ENCODE data around the gene FBXW11. TPM values are rescaled to one million over a fixed set of nuclear protein-coding genes. Genes with fewer than 3 reads are reported as not detected.

Gene FBXW11
- total and polyA plus RNA-seq, 2 donors (not counting 1 experiment from before 2014, with no cell fraction given): 19.7 to 62.4 TPM

- intact Hi-C loops (cut with micrococcal nuclease): no loop called here
- Mint-ChIP-seq H3K4me3 (no peak overlapping the region), H3K4me1 (peaks cover 2% of the 10 kb centered on the region), H3K27ac (no peak overlapping the region), H3K27me3 (no peaks in the 10 kb centered on the region), H3K9me3 (ENCODE audit: insufficient read depth) (no peaks in the 10 kb centered on the region)
- H2AFZ ChIP-seq (ENCODE audit: insufficient read depth, low read depth, low read length, poor library complexity, severe bottlenecking): no peak overlapping the region
- peaks cover 2 to 93% of the 10 kb centered on the region in 2 experiments for H3K36me3 ChIP-seq (replicated peaks in 1 of 2; ENCODE audit: control extremely low read depth in 1 of 2, control insufficient read depth in 1 of 2, extremely low read depth in 1 of 2, insufficient read depth in 2 of 2, low read length in 1 of 2)
- WGBS (ENCODE audit: insufficient coverage): 87% methylated on average over 11 of the region's 12 CpGs
- no peaks in the 10 kb centered on the region for H3K9me3 ChIP-seq (ENCODE audit: control extremely low read depth in 1 of 3, control insufficient read depth in 2 of 3, insufficient read depth in 1 of 3, low read length in 2 of 3)
- no peak overlapping the region for H3K4me2 ChIP-seq (replicated peaks; ENCODE audit: low read depth, low read length, poor library complexity, severe bottlenecking)
- no peaks in the 10 kb centered on the region for H4K20me1 ChIP-seq (ENCODE audit: control insufficient read depth, insufficient read depth, low read length, poor library complexity, severe bottlenecking)
- H3K4me3 ChIP-seq (ENCODE audit: control extremely low read depth in 1 of 5, extremely low read depth in 1 of 5, insufficient read depth in 1 of 5, low read depth in 2 of 5, low read length in 4 of 5): no peak overlapping the region
- ATAC-seq (ENCODE audit: low read depth) (no peak), DNase-seq (no peak)
- H3K79me2 ChIP-seq (ENCODE audit: control insufficient read depth, insufficient read depth, low read length): peaks cover 15% of the 10 kb centered on the region
- ChIA-PET POLR2A (no interaction called here), CTCF (interaction anchor here (10.5 kb wide), 1 partner anchor 138 kb away, joined by 227 read pairs; no protein-coding TSS in a partner anchor)
- H3K27me3 ChIP-seq (replicated peaks in 1 of 4; ENCODE audit: control extremely low read depth in 1 of 4, control insufficient read depth in 3 of 4, insufficient read depth in 4 of 4, low read length in 3 of 4): no peaks in the 10 kb centered on the region
- H3K4me1 ChIP-seq (ENCODE audit: control insufficient read depth in 2 of 2, insufficient read depth in 2 of 2, low read length in 2 of 2): no peaks in the 10 kb centered on the region
- no peak overlapping the region for H3K9ac ChIP-seq (ENCODE audit: low read length)
- no peak overlapping the region for H3K27ac ChIP-seq (ENCODE audit: low read length in 2 of 2)
- TF ChIP-seq EZH2 (IDR thresholded peaks at IDR 0.05; ENCODE audit: borderline replicate concordance, insufficient read depth, low read depth, low read length, poor library complexity, severe bottlenecking) (no peak), CTCF (IDR thresholded peaks at IDR 0.05) (no peak)
Measured at GRCh38 chr5:172049226-172049796, 42.9 kb upstream of the FBXW11 start.

- ChIA-PET POLR2A (no interaction called here), CTCF (interaction anchor here (1.9 to 10.5 kb wide), 2 partner anchors 11 to 138 kb away, joined by 6 to 227 read pairs; no protein-coding TSS in a partner anchor)
- TF ChIP-seq EZH2 (IDR thresholded peaks at IDR 0.05; ENCODE audit: borderline replicate concordance, insufficient read depth, low read depth, low read length, poor library complexity, severe bottlenecking) (no peak), CTCF (IDR thresholded peaks at IDR 0.05) (no peak)
- peaks cover 2 to 92% of the 10 kb centered on the region in 2 experiments for H3K36me3 ChIP-seq (replicated peaks in 1 of 2; ENCODE audit: control extremely low read depth in 1 of 2, control insufficient read depth in 1 of 2, extremely low read depth in 1 of 2, insufficient read depth in 2 of 2, low read length in 1 of 2)
- Mint-ChIP-seq H3K27me3 (no peaks in the 10 kb centered on the region), H3K4me3 (no peak overlapping the region), H3K4me1 (peaks cover 2% of the 10 kb centered on the region), H3K27ac (no peak overlapping the region), H3K9me3 (ENCODE audit: insufficient read depth) (no peaks in the 10 kb centered on the region)
- H3K4me1 ChIP-seq (ENCODE audit: control insufficient read depth in 2 of 2, insufficient read depth in 2 of 2, low read length in 2 of 2): no peaks in the 10 kb centered on the region
- no peak overlapping the region for H3K9ac ChIP-seq (ENCODE audit: low read length)
- no peaks in the 10 kb centered on the region for H3K9me3 ChIP-seq (ENCODE audit: control extremely low read depth in 1 of 3, control insufficient read depth in 2 of 3, insufficient read depth in 1 of 3, low read length in 2 of 3)
- WGBS (ENCODE audit: insufficient coverage): 94% methylated on average over 12 of the region's 12 CpGs
- H4K20me1 ChIP-seq (ENCODE audit: control insufficient read depth, insufficient read depth, low read length, poor library complexity, severe bottlenecking): no peaks in the 10 kb centered on the region
- no peak overlapping the region for H3K4me2 ChIP-seq (replicated peaks; ENCODE audit: low read depth, low read length, poor library complexity, severe bottlenecking)
- intact Hi-C loops (cut with micrococcal nuclease): no loop called here
- no peaks in the 10 kb centered on the region for H3K27me3 ChIP-seq (replicated peaks in 1 of 4; ENCODE audit: control extremely low read depth in 1 of 4, control insufficient read depth in 3 of 4, insufficient read depth in 4 of 4, low read length in 3 of 4)
- H2AFZ ChIP-seq (ENCODE audit: insufficient read depth, low read depth, low read length, poor library complexity, severe bottlenecking): no peak overlapping the region
- H3K27ac ChIP-seq (ENCODE audit: low read length in 2 of 2): no peak overlapping the region
- ATAC-seq (ENCODE audit: low read depth) (no peak), DNase-seq (no peak)
- H3K79me2 ChIP-seq (ENCODE audit: control insufficient read depth, insufficient read depth, low read length): peaks cover 15% of the 10 kb centered on the region
- H3K4me3 ChIP-seq (ENCODE audit: control extremely low read depth in 1 of 5, extremely low read depth in 1 of 5, insufficient read depth in 1 of 5, low read depth in 2 of 5, low read length in 4 of 5): no peak overlapping the region
Measured at GRCh38 chr5:172048539-172049101, 42.2 kb upstream of the FBXW11 start.
